ENCODE measurements around the gene LRRFIP1. TPM values are rescaled to one million over a fixed set of nuclear protein-coding genes. Genes with fewer than 3 reads are reported as not detected.
"Not testable (repeated sequence)": the region's sequence is repeated elsewhere in the genome, so short reads cannot be mapped to it uniquely, and the experiment has no call there.

Gene LRRFIP1
- total RNA-seq, 2 experiments from 2014 or later, result 242 to 248 TPM

- no peak for DNase-seq
- no peak overlapping the region for H3K27ac Mint-ChIP-seq
- H3K9me3 Mint-ChIP-seq, result no peaks in the 10 kb centered on the region
- ChIA-PET CTCF (interaction anchor here (1.0 to 1.3 kb wide), 3 partner anchors 10 to 491 kb away, joined by 3 to 6 read pairs (median 3); no protein-coding TSS in a partner anchor), POLR2A (no interaction called here)
- peaks cover 66% of the 10 kb centered on the region for H3K36me3 Mint-ChIP-seq (ENCODE audit: low read depth)
- H3K27me3 Mint-ChIP-seq, result no peaks in the 10 kb centered on the region
- H3K4me3 Mint-ChIP-seq, result no peak overlapping the region
- H3K4me1 Mint-ChIP-seq, result peaks cover 6% of the 10 kb centered on the region
Measured at GRCh38 chr2:237772513-237772912, 145.1 kb downstream of the LRRFIP1 start.

- H3K27me3 Mint-ChIP-seq, result no peaks in the 10 kb centered on the region
- CTCF ChIA-PET, result interaction anchor here (0.7 to 1.9 kb wide), 5 partner anchors 29 to 261 kb away, joined by 3 to 13 read pairs (median 4); no protein-coding TSS in a partner anchor
Measured at GRCh38 chr2:237773826-237774225, 146.4 kb downstream of the LRRFIP1 start.

GRCh38 chr2:237774811-237775553, 147.6 kb downstream of the LRRFIP1 start:
- no peak overlapping the region for H3K4me3 Mint-ChIP-seq
- peak overlapping the region; percentile 45 for H3K27ac Mint-ChIP-seq
- no peaks in the 10 kb centered on the region for H3K27me3 Mint-ChIP-seq
- H3K36me3 Mint-ChIP-seq (ENCODE audit: low read depth), result peaks cover 74% of the 10 kb centered on the region
- H3K9me3 Mint-ChIP-seq, result no peaks in the 10 kb centered on the region
- CTCF ChIA-PET, result interaction anchor here (0.6 to 1.9 kb wide), 13 partner anchors 10 to 488 kb away, joined by 3 to 13 read pairs (median 4); no protein-coding TSS in a partner anchor
- POLR2A ChIA-PET, result interaction anchor here (0.7 to 2.0 kb wide), 2 partner anchors 9 to 102 kb away, joined by 3 to 6 read pairs; no protein-coding TSS in a partner anchor
- H3K4me1 Mint-ChIP-seq, result peaks cover 2% of the 10 kb centered on the region
- peak; percentile 51 for DNase-seq

More at GRCh38 chr2:237773826-237774225, 146.4 kb downstream of the LRRFIP1 start:
- no peak for DNase-seq
- Mint-ChIP-seq H3K4me1 (peaks cover 6% of the 10 kb centered on the region), H3K9me3 (no peaks in the 10 kb centered on the region), H3K4me3 (no peak overlapping the region), H3K36me3 (ENCODE audit: low read depth) (peaks cover 75% of the 10 kb centered on the region), H3K27ac (no peak overlapping the region)
- POLR2A ChIA-PET, result interaction anchor here (2.0 kb wide), 1 partner anchor 101 kb away, joined by 6 read pairs; no protein-coding TSS in a partner anchor

GRCh38 chr2:237779521-237779920, 152.1 kb downstream of the LRRFIP1 start:
- Mint-ChIP-seq H3K27me3 (no peaks in the 10 kb centered on the region), H3K4me1 (no peaks in the 10 kb centered on the region), H3K36me3 (ENCODE audit: low read depth) (peaks cover 82% of the 10 kb centered on the region), H3K4me3 (no peak overlapping the region), H3K9me3 (peaks cover 5% of the 10 kb centered on the region), H3K27ac (no peak overlapping the region)
- CTCF ChIA-PET, result interaction anchor here (2.2 kb wide), 1 partner anchor 34 kb away, joined by 7 read pairs; no protein-coding TSS in a partner anchor
- POLR2A ChIA-PET, result no interaction called here
- DNase-seq, result no peak

GRCh38 chr2:237782181-237782580, 154.8 kb downstream of the LRRFIP1 start:
- POLR2A ChIA-PET, result interaction anchor here (0.9 kb wide), 1 partner anchor 12 kb away, joined by 3 read pairs; no protein-coding TSS in a partner anchor
- no peaks in the 10 kb centered on the region for H3K27me3 Mint-ChIP-seq
- DNase-seq, result no peak
- no peak overlapping the region for H3K27ac Mint-ChIP-seq
- peaks cover 5% of the 10 kb centered on the region for H3K9me3 Mint-ChIP-seq
- CTCF ChIA-PET, result interaction anchor here (0.8 kb wide), 1 partner anchor 270 kb away, joined by 3 read pairs; no protein-coding TSS in a partner anchor
- no peak overlapping the region for H3K4me3 Mint-ChIP-seq
- no peaks in the 10 kb centered on the region for H3K4me1 Mint-ChIP-seq
- H3K36me3 Mint-ChIP-seq (ENCODE audit: low read depth), result peaks cover 82% of the 10 kb centered on the region

GRCh38 chr2:237783678-237784077, 156.3 kb downstream of the LRRFIP1 start:
- DNase-seq, H3K27me3 Mint-ChIP-seq, H3K4me1 Mint-ChIP-seq, POLR2A ChIA-PET, H3K27ac Mint-ChIP-seq, H3K9me3 Mint-ChIP-seq, H3K4me3 Mint-ChIP-seq: not testable (repeated sequence)
- CTCF ChIA-PET, result interaction anchor here (0.6 kb wide), 1 partner anchor 18 kb away, joined by 6 read pairs; no protein-coding TSS in a partner anchor
- peaks cover 74% of the 10 kb centered on the region for H3K36me3 Mint-ChIP-seq (ENCODE audit: low read depth)

- POLR2A ChIA-PET, result no interaction called here
- CTCF ChIA-PET, result no interaction called here
- Mint-ChIP-seq H3K27me3 (no peaks in the 10 kb centered on the region), H3K9me3 (peaks cover 5% of the 10 kb centered on the region), H3K36me3 (ENCODE audit: low read depth) (peaks cover 52% of the 10 kb centered on the region), H3K27ac (no peak overlapping the region), H3K4me1 (peaks cover 4% of the 10 kb centered on the region), H3K4me3 (no peak overlapping the region)
- DNase-seq, result no peak
Measured at GRCh38 chr2:237786936-237787335, 159.5 kb downstream of the LRRFIP1 start.

GRCh38 chr2:237790353-237790752, 163.0 kb downstream of the LRRFIP1 start:
- H3K4me1 Mint-ChIP-seq, result peaks cover 4% of the 10 kb centered on the region
- H3K27ac Mint-ChIP-seq, result no peak overlapping the region
- ChIA-PET POLR2A (interaction anchor here (0.7 kb wide), 1 partner anchor 12 kb away, joined by 3 read pairs; no protein-coding TSS in a partner anchor), CTCF (no interaction called here)
- H3K27me3 Mint-ChIP-seq, result no peaks in the 10 kb centered on the region
- peaks cover 27% of the 10 kb centered on the region for H3K36me3 Mint-ChIP-seq (ENCODE audit: low read depth)
- H3K4me3 Mint-ChIP-seq, result no peak overlapping the region
- H3K9me3 Mint-ChIP-seq, result no peaks in the 10 kb centered on the region
- DNase-seq, result no peak

GRCh38 chr2:237791977-237792727, 164.8 kb downstream of the LRRFIP1 start:
- no peak overlapping the region for H3K4me3 Mint-ChIP-seq
- DNase-seq, result no peak
- no peak overlapping the region for H3K27ac Mint-ChIP-seq
- peaks cover 14% of the 10 kb centered on the region for H3K36me3 Mint-ChIP-seq (ENCODE audit: low read depth)
- H3K4me1 Mint-ChIP-seq, result peaks cover 4% of the 10 kb centered on the region
- H3K9me3 Mint-ChIP-seq, result no peaks in the 10 kb centered on the region
- CTCF ChIA-PET, result no interaction called here
- POLR2A ChIA-PET, result no interaction called here
- H3K27me3 Mint-ChIP-seq, result no peaks in the 10 kb centered on the region

GRCh38 chr2:237797253-237797652, 169.9 kb downstream of the LRRFIP1 start:
- ChIA-PET POLR2A (no interaction called here), CTCF (no interaction called here)
- Mint-ChIP-seq H3K4me3 (no peak overlapping the region), H3K4me1 (no peaks in the 10 kb centered on the region), H3K9me3 (no peaks in the 10 kb centered on the region), H3K27ac (no peak overlapping the region), H3K36me3 (ENCODE audit: low read depth) (peaks cover 4% of the 10 kb centered on the region), H3K27me3 (no peaks in the 10 kb centered on the region)
- DNase-seq, result no peak

GRCh38 chr2:237798236-237799059, 171.1 kb downstream of the LRRFIP1 start, which contains the start of gene RBM44:
TSS of gene RBM44 (plus strand) at chr2:237798779. CDS start at chr2:237813610, 14,831 bp downstream.
- peaks cover 4% of the 10 kb centered on the region for H3K36me3 Mint-ChIP-seq (ENCODE audit: low read depth)
- POLR2A ChIA-PET, result no interaction called here
- DNase-seq, result no peak
- H3K4me3 Mint-ChIP-seq, result no peak within 1 kb of the TSS
- H3K27ac Mint-ChIP-seq, result no peak within 1 kb of the TSS
- no peaks in the 10 kb centered on the region for H3K27me3 Mint-ChIP-seq
- CTCF ChIA-PET, result no interaction called here
- no peaks in the 10 kb centered on the region for H3K9me3 Mint-ChIP-seq
- no peaks in the 10 kb centered on the region for H3K4me1 Mint-ChIP-seq

GRCh38 chr2:237799060-237799428, 171.7 kb downstream of the LRRFIP1 start:
- no peaks in the 10 kb centered on the region for H3K4me1 Mint-ChIP-seq
- CTCF ChIA-PET, result no interaction called here
- H3K4me3 Mint-ChIP-seq, result no peak overlapping the region
- POLR2A ChIA-PET, result no interaction called here
- DNase-seq, result no peak
- H3K36me3 Mint-ChIP-seq (ENCODE audit: low read depth), result peaks cover 4% of the 10 kb centered on the region
- H3K27ac Mint-ChIP-seq, result no peak overlapping the region
- no peaks in the 10 kb centered on the region for H3K9me3 Mint-ChIP-seq
- no peaks in the 10 kb centered on the region for H3K27me3 Mint-ChIP-seq

Measured in activated CD4-positive, alpha-beta memory T cell treated with anti-CD3 and anti-CD28 coated beads, Interleukin-2, amount 10 ng/mL, durations not matched to agents 7 days and 5 days (primary cell).